HepG2 (cell line): ENCODE results near the gene RGS14. TPM values are rescaled to one million over a fixed set of nuclear protein-coding genes. Genes with fewer than 3 reads are reported as not detected.

Experiments used
- ATAC-seq: fragments of 200-7000 bp; cut with Tn5 transposase; 3 replicates; pipeline ENCODE4 v1.9.1; 2020; ENCODE audit warnings: mild to moderate bottlenecking, moderate library complexity
- BruUV-seq: library from RNA; stranded (reverse); fragments of 400-500 nt; replicated peaks from 2 replicates; lab custom pipeline; 2021; lab: Mats Ljungman, UMichigan
- CTCF ChIA-PET: fragments of 300-600 bp; formaldehyde crosslinking; extraction: SDS; loops from one replicate; lab custom pipeline; 2021; ENCODE audit warnings: low total read pairs, inconsistent platforms, low intra/inter-chr PET ratio; lab: Yijun Ruan, JAX
- POLR2A ChIA-PET: fragments of 350-600 bp; sonication (Branson Sonifier 250); formaldehyde crosslinking; loops from one replicate; lab custom pipeline; 2020; ENCODE audit warnings: antibody characterized with exemption, inconsistent platforms; lab: Yijun Ruan, JAX
- DNase-seq: peaks from one replicate; pipeline ENCODE4 v3.0.0-alpha.2; 2015; ENCODE audit warnings: low spot score
- FAIRE-seq: peaks from 3 replicates; lab custom pipeline; 2011; peaks lifted over from hg19 to GRCh38; lab: Jason Lieb, UNC
- H2AFZ ChIP-seq: one replicate; pipeline ENCODE4 v1.6.1; 2011; ENCODE audit warnings: low read length, inconsistent platforms
- H3K27ac ChIP-seq: fragments of 300-600 bp; 3 replicates; pipeline ENCODE4 v1.8.0; 2011; ENCODE audit warnings: mixed run types, mild to moderate bottlenecking, mixed read lengths, low read length, inconsistent platforms; ENCODE audit not compliant: insufficient read depth; ENCODE audit errors: extremely low read length
- H3K27me3 ChIP-seq, 2 experiments: fragments of 200-600 bp in 1 of 2; 2 replicates in 1 of 2; 3 replicates in 1 of 2; pipeline versions ENCODE4 v1.6.0 to v1.8.0; 2011; ENCODE audit warnings: low read length in 2 of 2, mild to moderate bottlenecking in 2 of 2, moderate library complexity in 2 of 2, inconsistent platforms in 1 of 2; ENCODE audit not compliant: insufficient read depth in 2 of 2, control insufficient read depth in 1 of 2
- H3K36me3 ChIP-seq, 2 experiments: fragments of 200-600 bp in 1 of 2; replicated peaks in 1 of 2; 2 replicates in 1 of 2; 3 replicates in 1 of 2; pipeline versions ENCODE4 v1.5.1 to v1.8.0; 2011; ENCODE audit warnings: low read length in 2 of 2, inconsistent platforms in 1 of 2; ENCODE audit not compliant: insufficient read depth in 2 of 2, control insufficient read depth in 1 of 2
- H3K4me1 ChIP-seq: 2 replicates; pipeline ENCODE4 v1.5.1; 2012; ENCODE audit warnings: low read length, inconsistent platforms; ENCODE audit not compliant: insufficient read depth
- H3K4me2 ChIP-seq: 2 replicates; pipeline ENCODE4 v1.6.0; 2011; ENCODE audit warnings: low read depth, low read length, inconsistent platforms
- H3K4me3 ChIP-seq, 3 experiments: fragments of 200-600 bp in 1 of 3; sonication (generic), shearing (Covaris generic) in 1 of 3; replicated peaks in 1 of 3; 2 replicates each; pipeline ENCODE4 v1.5.1; 2011 to 2016; ENCODE audit warnings: low read length in 3 of 3, inconsistent platforms in 2 of 3, low read depth in 2 of 3, mild to moderate bottlenecking in 2 of 3, control low read depth in 1 of 3, mixed read lengths in 1 of 3; ENCODE audit not compliant: insufficient read depth in 1 of 3
- H3K79me2 ChIP-seq: one replicate; pipeline ENCODE4 v1.6.1; 2011; ENCODE audit warnings: low read length, inconsistent platforms; ENCODE audit not compliant: insufficient read depth
- H3K9ac ChIP-seq: 2 replicates; pipeline ENCODE4 v1.6.0; 2011; ENCODE audit warnings: mild to moderate bottlenecking, low read depth, low read length, inconsistent platforms; ENCODE audit not compliant: insufficient read depth
- H3K9me3 ChIP-seq: 2 replicates; pipeline ENCODE4 v1.5.1; 2012; ENCODE audit warnings: mild to moderate bottlenecking, low read length
- H4K20me1 ChIP-seq: 2 replicates; pipeline ENCODE4 v1.6.0; 2011; ENCODE audit warnings: inconsistent platforms, mild to moderate bottlenecking, low read length, moderate library complexity; ENCODE audit not compliant: insufficient read depth
- ATRX ChIP-seq: sonication (generic); formaldehyde crosslinking; IDR thresholded peaks from 2 replicates; pipeline ENCODE4 v1.4.0; 2020; ENCODE audit warnings: missing genetic modification reagents, borderline replicate concordance
- CENPT ChIP-seq: sonication (generic); formaldehyde crosslinking; IDR thresholded peaks from 2 replicates; pipeline ENCODE4 v1.8.0; 2022; ENCODE audit warnings: low read depth, mild to moderate bottlenecking, moderate library complexity, missing genetic modification reagents
- HOXA3 ChIP-seq: sonication (generic); formaldehyde crosslinking; IDR thresholded peaks from 2 replicates; pipeline ENCODE4 v1.5.0; 2020; ENCODE audit warnings: missing genetic modification reagents
- ZFP36L2 ChIP-seq: sonication (generic); formaldehyde crosslinking; IDR thresholded peaks from 2 replicates; pipeline ENCODE4 v1.4.0; 2020; ENCODE audit warnings: missing genetic modification reagents
- ZHX1 ChIP-seq: sonication (generic); formaldehyde crosslinking; IDR thresholded peaks from 2 replicates; pipeline ENCODE4 v1.8.1; 2022; ENCODE audit warnings: low read depth, mild to moderate bottlenecking, missing genetic modification reagents
- ZMYM3 ChIP-seq: sonication (generic); formaldehyde crosslinking; IDR thresholded peaks from 2 replicates; pipeline ENCODE4 v1.5.1; 2020; ENCODE audit warnings: mild to moderate bottlenecking, missing genetic modification reagents
- ZNF12 ChIP-seq: sonication (generic); formaldehyde crosslinking; IDR thresholded peaks from 2 replicates; pipeline ENCODE4 v1.5.0; 2020; ENCODE audit warnings: missing genetic modification reagents
- ZNF230 ChIP-seq: sonication (generic); formaldehyde crosslinking; IDR thresholded peaks from 2 replicates; pipeline ENCODE4 v1.4.0; 2020; ENCODE audit warnings: mild to moderate bottlenecking, missing genetic modification reagents
- ZNF253 ChIP-seq: sonication (generic); formaldehyde crosslinking; IDR thresholded peaks from 2 replicates; pipeline ENCODE4 v1.8.0; 2022; ENCODE audit warnings: mild to moderate bottlenecking, missing genetic modification reagents, borderline replicate concordance
- ZNF629 ChIP-seq: sonication (generic); formaldehyde crosslinking; conservative IDR thresholded peaks from 2 replicates; pipeline ENCODE4 v1.5.0; 2020; ENCODE audit warnings: missing genetic modification reagents
- ZNF7 ChIP-seq: IDR thresholded peaks from 2 replicates; pipeline ENCODE4 v1.6.1; 2016; ENCODE audit warnings: missing biosample characterization, missing genetic modification reagents
- ZNF704 ChIP-seq: sonication (generic); formaldehyde crosslinking; IDR thresholded peaks from 2 replicates; pipeline ENCODE4 v1.8.1; 2023; ENCODE audit warnings: mild to moderate bottlenecking, inconsistent platforms, moderate library complexity, missing genetic modification reagents, borderline replicate concordance
- ZNF775 ChIP-seq: sonication (generic); formaldehyde crosslinking; IDR thresholded peaks from 2 replicates; pipeline ENCODE4 v1.4.0; 2020; ENCODE audit warnings: missing genetic modification reagents, mild to moderate bottlenecking, moderate library complexity, borderline replicate concordance
- WGBS: methylation state at CpG from one replicate; pipeline ENCODE4 v1.1.6; 2017; ENCODE audit warnings: low lambda C conversion rate; 5-methylcytosine and 5-hydroxymethylcytosine counted together
- in situ Hi-C: cut with HindIII; loops from 2 replicates; pipeline ENCODE4 v1.10.0; 2017; ENCODE audit warnings: low pct_unique_long_range_greater_than_20kb; ENCODE audit not compliant: extremely low pct_ligation_motif_present
- intact Hi-C: fragments of 100-400 bp; cut with micrococcal nuclease; formaldehyde crosslinking; loops from one replicate; pipeline ENCODE4 v1.10.0; 2022; ENCODE audit not compliant: unreplicated experiment
- polyA plus RNA-seq, 8 experiments: library from polyadenylated mRNA; depleted of rRNA in 3 of 8; stranded (reverse) in 7 of 8; unstranded in 1 of 8; fragments of >200 nt; fragmentation: Illumina TruSeq in 4 of 8; extraction: Trizol in 4 of 8; gene quantifications; 2 replicates each; pipeline versions ENCODE4 v1.2.1 to v1.2.3, GENCODE V29; 2011 to 2016; ENCODE audit warnings: low read depth in 4 of 8, missing spikeins in 1 of 8, mixed read lengths in 1 of 8; ENCODE audit not compliant: insufficient read depth in 1 of 8
- total RNA-seq, 5 experiments: library from RNA; depleted of rRNA; stranded (reverse); fragments of >200 nt; fragmentation: Illumina TruSeq; extraction: Trizol; gene quantifications; 2 replicates each; pipeline ENCODE4 v1.2.3, GENCODE V29; 2016; ENCODE audit warnings: low read depth in 1 of 5

Gene RGS14
- total and polyA plus RNA-seq, 2 of the 13 experiments (the other 11 are each of a cell fraction or from before 2014, with no cell fraction given) = 11.1 to 17.2 TPM

- Histone ChIP-seq H4K20me1 (no peaks in the 10 kb centered on the region), H3K79me2 (peaks cover 11% of the 10 kb centered on the region), H3K36me3 (no peaks in the 10 kb centered on the region), H2AFZ (no peak overlapping the region), H3K27ac (no peak overlapping the region), H3K4me2 (peak overlapping the region; percentile 75; the same call in 1 of the 2 replicates), H3K4me1 (peaks cover 88% of the 10 kb centered on the region), H3K4me3 (peak overlapping the region in 1 of 3 experiments; percentile 33; a peak in 1 of 6 replicates), H3K27me3 (peaks cover 0 to 6% of the 10 kb centered on the region in 2 experiments; a peak in 1 of 5 replicates), H3K9ac (peak overlapping the region; percentile 45), H3K9me3 (no peaks in the 10 kb centered on the region)
- no peak for DNase-seq
- no peak for ATAC-seq
- in situ Hi-C loops = loop anchor here (25.0 kb wide), 1 partner anchor 818 kb away; the partner anchor contains the start of genes CDHR2 and RNF44
- intact Hi-C loops = no loop called here
- CTCF ChIA-PET = no interaction called here
- BruUV-seq = no TSS peak
- 100% methylated on average over 1 of the region's 1 CpG for WGBS
- TF ChIP-seq ZFP36L2 (CRISPR knock-in tag) (no peak), ZNF775 (CRISPR knock-in tag) (no peak), ZNF7 (no peak), ZNF253 (0 out of 2 replicates have a peak, but pooled peaks have one; percentile 25), ZNF12 (peak; percentile 100), ZNF704 (CRISPR knock-in tag) (no peak), ATRX (CRISPR knock-in tag) (no peak), ZNF230 (no peak), CENPT (CRISPR knock-in tag) (no peak), ZMYM3 (CRISPR knock-in tag) (0 out of 2 replicates have a peak, but pooled peaks have one; percentile 42), ZNF629 (CRISPR knock-in tag) (peak; percentile 84), ZHX1 (no peak), HOXA3 (no peak)
- POLR2A ChIA-PET = interaction anchor here (0.6 to 6.8 kb wide), 10 partner anchors 10 to 268 kb away, joined by 3 to 84 read pairs (median 10); partner anchors contain the start of genes F12 and FGFR4
- no peak for FAIRE-seq
These were observed 2.4 kb upstream of the RGS14 start for GRCh38 chr5:177355162-177355867.
